Hematopoietic multipotent progenitor cell (in vitro differentiated cells): ENCODE data around the gene PCID2. TPM values are rescaled to one million over a fixed set of nuclear protein-coding genes. Genes with fewer than 3 reads are reported as not detected.
"Not testable (repeated sequence)": the region's sequence is repeated elsewhere in the genome, so short reads cannot be mapped to it uniquely, and the experiment has no call there.

ENCODE experiments used
- DNase-seq, 3 donors: peaks; one replicate each; pipeline ENCODE4 v3.0.0-alpha.2; 2011 to 2015; ENCODE audit warnings: low read depth in 2 of 3, low spot score in 2 of 3
- total RNA-seq: library from RNA; depleted of rRNA; stranded (reverse); fragments of >200 nt; gene quantifications from one replicate; pipeline ENCODE4 v1.2.3, GENCODE V29; 2012

Gene PCID2
- total RNA-seq: 43.1 TPM

DNA sequence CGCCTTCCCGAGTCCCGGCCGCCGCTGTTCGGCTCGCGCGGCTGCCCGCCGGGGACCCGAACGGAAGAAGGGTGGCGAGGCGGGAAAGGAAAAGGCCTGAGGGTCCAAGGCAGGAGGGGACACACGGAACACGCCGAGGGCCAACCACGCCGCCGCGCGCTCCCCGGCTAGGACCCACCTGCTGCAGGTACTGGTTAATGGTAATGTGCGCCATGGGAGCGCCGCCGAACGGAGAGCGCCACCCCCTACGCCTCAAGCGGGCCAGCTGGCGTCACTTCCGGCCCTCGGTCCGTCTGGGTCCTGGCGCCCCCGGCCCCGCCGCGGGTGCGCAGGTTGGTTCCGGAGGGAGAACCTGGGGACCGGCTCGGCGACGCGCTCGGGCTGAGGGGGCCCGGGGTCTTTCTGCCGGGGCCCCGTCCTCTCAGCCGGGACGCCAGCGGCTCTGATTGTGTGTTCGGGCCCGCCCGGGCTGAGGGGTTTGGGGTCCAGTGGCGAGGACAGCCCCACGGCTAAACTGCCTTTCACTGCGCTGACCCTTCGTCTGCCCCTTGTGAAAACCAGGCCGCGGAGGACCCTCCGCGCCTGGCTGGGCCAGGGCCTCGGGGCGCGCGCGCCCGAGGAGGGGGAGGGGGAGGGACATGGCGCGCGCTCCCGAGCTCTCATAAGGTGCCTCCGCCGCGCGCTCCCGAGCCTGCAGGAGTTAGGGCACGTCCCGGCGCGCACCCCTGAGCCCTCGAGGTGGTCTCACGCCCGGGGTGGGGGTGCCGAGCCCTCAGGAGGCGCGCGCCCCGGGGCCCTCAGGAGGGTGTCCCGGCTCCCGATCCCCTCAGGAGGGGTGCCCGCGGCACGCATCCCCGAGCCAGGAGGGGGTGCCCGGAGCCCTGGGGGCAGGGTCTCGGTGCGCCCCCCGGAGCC lies at the start of gene PCID2:
PCID2 (minus strand) TSS at position 249 of the 915 bp plus-strand sequence; CDS start at position 214, 35 bp downstream.
- DNase-seq: peak; percentile 86 to 94 (median 90)

DNA sequence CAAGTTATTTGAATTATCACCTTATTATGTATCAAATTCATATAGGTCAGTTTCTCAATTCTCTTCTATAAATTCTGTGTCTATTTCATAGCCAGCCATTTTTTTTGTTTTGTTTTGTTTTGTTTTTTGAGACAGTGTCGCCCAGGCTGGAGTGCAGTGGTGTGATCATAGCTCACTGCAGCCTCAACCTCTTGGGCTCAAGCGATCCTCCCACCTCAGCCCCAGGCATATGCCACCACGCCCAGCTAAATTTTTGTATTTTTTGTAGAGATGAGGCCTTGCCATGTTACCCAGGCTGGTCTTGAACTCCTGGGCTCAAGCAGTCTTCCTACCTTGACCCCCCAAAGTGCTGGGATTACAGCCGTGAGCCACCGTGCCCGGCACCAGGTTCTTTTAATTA lies 49.4 kb upstream of the PCID2 start:
- DNase-seq: not testable (repeated sequence)

DNA sequence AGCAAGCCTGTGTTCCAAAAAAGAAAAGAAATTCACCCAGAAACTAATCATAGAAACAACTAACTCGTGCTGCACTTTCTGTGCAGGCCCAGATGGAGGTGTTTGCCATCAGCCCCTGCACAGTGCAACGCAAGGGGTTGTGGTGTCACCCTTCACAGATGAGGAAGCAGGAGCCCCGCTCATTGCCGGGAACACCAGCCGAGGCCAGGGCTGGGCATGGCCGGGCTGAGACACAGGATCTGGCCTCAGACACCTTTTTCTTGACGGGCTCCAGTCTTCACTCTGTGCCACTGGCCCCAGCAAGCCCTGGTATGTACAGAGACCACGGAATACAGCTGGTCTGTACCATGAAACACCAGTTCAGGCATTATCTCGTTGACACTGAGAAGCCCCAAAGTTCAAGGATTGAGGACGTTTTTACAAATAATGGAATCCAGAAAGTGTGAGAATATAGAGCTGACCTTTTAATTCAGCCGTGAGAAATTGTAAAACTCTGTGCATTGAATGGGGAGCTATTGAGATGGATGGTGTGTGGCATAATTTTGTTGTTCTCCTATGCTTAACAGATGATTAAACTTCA lies 44.1 kb upstream of the PCID2 start:
- no peak for DNase-seq

DNA sequence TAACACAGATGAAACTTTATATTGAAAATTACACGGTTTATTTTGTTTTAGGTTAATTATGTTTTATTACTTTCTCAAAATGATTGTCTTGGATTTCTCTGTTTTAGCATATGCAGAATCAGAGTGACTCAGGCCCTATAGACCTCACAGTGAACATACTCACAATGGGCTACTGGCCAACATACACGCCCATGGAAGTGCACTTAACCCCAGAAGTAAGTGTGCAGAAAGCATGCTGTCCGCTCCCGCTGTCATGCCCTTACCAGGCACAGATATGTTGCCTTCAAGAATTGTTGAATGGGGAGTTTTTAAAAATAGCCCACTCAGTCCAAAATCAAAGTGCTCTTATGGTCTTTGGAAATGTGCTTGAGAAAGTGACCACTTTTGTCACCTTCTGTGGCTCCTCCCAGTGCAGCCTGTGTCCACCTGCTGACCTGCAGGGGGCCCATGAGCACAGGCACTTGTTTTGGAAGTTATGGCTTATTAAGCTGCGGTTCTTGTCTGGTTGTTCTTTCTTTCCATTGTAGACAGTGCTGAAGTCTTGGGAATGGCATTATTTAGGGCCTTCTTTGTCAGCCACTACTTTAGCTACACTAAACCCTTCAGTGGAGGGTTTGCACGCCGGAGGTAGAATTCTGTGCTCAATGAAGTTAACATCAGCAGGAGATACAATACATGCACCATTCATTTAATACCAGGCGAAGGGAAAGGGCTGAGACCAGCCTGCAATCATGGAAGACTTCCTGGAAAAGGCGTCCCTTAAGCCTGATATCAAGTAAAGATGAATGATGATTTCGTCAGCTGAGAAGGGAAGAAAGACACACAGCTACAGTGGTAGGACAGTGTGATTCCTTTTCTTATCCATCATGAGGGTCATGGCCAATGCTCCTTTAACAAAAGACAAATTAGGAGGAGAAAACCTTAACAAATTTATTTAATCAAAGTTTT lies 37.7 kb upstream of the PCID2 start:
- peak in 2 of 3 donors; percentile 9 for DNase-seq

DNA sequence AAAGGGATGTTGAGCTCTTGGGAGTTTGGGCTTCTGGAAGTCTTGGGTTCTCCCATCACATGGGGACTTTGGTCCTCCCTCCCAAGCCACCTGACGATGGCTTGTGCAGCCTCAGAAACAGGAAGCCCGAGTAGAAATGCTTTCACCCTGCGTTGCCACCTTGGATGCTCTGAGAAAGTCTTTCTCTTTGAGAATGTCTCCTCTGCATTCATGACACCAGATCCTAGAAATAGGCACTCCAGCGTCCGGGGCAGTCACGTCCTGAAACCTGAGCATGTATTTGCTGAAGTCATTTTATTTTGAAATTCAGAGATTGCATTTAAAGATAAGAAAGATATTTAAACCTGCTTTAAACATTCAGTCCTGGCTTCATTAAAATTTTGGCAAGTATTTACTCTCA lies 35.4 kb upstream of the PCID2 start:
- DNase-seq: no peak

GRCh38 chr13:113241623-113242022 lies 33.2 kb upstream of the PCID2 start:
- not testable (repeated sequence) for DNase-seq

DNA sequence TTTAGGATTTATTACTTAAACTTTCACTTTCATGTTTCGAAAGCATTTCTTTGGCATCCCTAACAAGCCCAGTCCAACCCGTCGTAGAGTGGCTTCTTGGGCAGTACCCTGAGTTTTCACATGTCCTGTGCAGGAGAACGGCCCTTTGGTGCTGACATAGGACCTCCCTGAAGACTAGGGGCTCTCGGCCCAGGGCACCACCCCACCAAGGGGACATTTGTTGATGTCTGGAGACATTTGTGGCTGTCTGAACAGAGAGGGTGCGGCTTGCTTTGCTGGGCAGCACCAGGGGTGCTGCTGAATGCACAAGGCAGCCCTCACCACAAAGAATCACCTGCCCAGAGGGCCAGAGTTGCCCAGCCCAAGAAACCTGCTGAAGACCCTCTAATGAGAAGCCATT lies 31.5 kb upstream of the PCID2 start:
- no peak for DNase-seq

DNA sequence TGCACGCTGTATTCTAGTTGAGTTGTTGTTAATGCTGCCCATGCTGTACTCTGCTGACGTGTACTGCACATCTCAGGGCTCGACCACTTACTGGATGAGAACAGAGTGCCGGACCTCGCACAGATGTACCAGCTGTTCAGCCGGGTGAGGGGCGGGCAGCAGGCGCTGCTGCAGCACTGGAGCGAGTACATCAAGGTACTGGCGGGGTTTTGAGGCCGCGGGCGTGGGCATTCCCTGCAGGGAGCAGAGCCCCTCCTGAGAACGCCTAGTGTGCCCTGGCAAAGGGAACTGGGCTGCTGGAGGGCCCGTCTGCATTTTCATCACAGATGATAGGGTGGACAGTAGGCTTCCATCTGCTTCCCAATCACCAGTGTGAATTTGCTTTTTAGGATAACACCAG lies 30.9 kb upstream of the PCID2 start:
- DNase-seq: no peak

DNA sequence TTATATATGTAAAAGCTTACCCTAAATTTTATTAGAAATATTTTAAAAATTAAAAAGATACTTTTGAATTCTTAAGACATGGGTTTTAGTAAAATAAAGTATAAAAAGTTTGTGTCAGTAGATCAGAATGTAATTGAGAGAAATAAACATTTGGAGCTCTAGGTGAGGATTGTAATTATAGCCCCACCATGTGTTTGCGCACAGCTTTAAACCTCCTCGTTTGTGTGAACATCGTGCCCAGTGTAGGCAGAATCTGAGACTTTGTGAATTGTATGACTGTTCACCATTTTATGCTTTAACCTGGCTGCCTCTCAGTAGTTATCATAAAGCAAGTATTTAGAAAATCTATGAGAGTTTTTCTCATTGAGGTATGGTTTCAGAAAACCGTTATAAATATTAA lies 30.1 kb upstream of the PCID2 start:
- peak in 1 of 3 donors; percentile 39 for DNase-seq

DNA sequence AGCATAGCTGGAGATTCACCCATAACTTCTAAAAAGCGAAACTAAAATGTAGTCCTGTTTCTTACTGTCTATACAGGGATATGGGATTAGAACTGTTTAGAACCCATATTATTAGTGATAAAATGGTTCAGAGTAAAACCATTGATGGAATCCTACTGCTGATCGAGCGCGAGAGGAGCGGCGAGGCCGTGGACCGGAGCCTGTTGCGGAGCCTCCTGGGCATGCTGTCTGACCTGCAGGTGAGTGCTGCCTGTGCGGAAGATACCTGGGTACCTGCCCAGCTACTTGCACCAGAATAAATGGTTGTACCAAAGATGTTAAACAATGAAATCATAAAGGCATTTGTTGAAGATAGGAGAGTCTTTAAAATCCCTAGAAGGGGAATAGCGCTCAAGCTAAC lies 24.6 kb upstream of the PCID2 start:
- no peak for DNase-seq

GRCh38 chr13:113232208-113233003 lies 23.9 kb upstream of the PCID2 start:
- DNase-seq: no peak

- DNase-seq: no peak
Observed at GRCh38 chr13:113231306-113232207, 23.1 kb upstream of the PCID2 start.

DNA sequence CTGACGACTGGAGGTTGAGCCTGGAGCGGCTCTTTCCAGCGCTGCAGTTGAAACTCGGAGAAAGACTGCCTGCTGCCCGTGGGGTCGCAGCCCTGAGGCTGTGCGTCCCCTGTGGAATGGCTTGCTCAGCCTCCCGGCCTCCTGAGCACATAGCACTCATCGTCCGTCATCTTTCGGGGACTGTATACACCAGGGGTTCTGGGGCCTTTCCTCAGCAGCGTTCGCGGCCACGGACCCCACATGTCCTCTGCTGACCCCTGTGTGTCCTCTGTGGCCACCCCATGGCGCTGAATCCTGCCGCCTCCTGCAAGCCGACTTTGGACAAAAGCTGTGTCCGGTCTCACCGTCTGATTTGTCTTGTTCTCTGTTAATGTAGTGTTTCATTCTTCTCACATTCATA lies 21.3 kb upstream of the PCID2 start:
- DNase-seq: no peak

GRCh38 chr13:113229161-113229560 lies 20.7 kb upstream of the PCID2 start:
- DNase-seq: no peak

GRCh38 chr13:113226873-113227450 lies 18.5 kb upstream of the PCID2 start:
- no peak for DNase-seq

DNA sequence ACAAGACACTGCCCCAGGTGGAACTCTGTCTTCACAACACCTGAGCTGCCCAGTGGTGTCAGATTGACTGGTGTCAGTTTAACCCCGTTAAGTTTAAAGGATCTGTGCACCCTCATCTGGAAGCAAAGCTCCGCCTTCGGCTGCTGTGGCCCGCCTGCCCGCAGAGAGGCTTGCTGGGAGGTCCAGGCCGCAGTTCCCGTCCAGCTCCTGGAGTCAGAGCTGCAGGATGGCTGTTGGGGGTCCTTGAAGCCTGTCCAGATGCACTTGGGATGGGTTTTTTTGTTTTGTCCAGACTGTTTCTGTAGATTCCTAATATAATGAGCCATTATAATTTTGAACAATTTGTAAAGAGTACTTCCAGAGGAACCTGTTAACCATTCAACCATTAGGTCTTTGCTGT lies 17.0 kb upstream of the PCID2 start:
- no peak for DNase-seq

- DNase-seq: no peak
Observed at GRCh38 chr13:113224486-113224885, 16.0 kb upstream of the PCID2 start.

GRCh38 chr13:113223070-113223469 lies 14.6 kb upstream of the PCID2 start:
- no peak for DNase-seq

DNA sequence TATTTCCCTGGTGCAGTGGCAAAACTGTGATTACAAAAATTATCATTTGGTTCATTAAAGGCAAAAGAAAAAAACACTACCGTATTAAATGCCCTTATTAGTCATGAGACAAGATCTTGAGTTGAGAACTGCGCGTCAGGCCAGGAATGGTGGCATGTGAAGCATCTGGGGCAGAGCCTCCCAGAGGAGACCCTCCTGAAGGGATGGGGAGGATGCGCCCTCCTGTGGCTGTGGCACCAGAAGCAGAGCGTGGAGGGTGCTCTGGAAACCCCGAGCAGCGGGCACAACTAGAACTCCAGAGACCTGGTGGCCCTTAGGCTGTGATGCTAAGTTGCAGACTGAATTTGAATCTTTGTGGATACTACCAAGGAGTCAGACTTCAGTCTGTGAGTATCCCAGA lies 12.4 kb upstream of the PCID2 start:
- no peak for DNase-seq
